Rectal smooth muscle tissue (tissue), 1 donor: ENCODE measurements around the gene MGAT5B.

Experiments
- H3K27ac ChIP-seq: one replicate; pipeline ENCODE4 v1.7.0; 2013; ENCODE audit warnings: low read depth, low read length, inconsistent platforms
- H3K27me3 ChIP-seq: one replicate; pipeline ENCODE4 v1.7.0; 2013; ENCODE audit warnings: low read length; ENCODE audit not compliant: control insufficient read depth, insufficient read depth
- H3K36me3 ChIP-seq: one replicate; pipeline ENCODE4 v1.7.0; 2013; ENCODE audit warnings: low read length; ENCODE audit not compliant: control insufficient read depth, insufficient read depth
- H3K4me1 ChIP-seq: one replicate; pipeline ENCODE4 v1.7.0; 2013; ENCODE audit warnings: low read length; ENCODE audit not compliant: control insufficient read depth, insufficient read depth
- H3K4me3 ChIP-seq: one replicate; pipeline ENCODE4 v1.7.0; 2013; ENCODE audit warnings: low read length
- H3K9ac ChIP-seq: one replicate; pipeline ENCODE4 v1.7.0; 2013; ENCODE audit warnings: low read length

Gene MGAT5B, protein sequence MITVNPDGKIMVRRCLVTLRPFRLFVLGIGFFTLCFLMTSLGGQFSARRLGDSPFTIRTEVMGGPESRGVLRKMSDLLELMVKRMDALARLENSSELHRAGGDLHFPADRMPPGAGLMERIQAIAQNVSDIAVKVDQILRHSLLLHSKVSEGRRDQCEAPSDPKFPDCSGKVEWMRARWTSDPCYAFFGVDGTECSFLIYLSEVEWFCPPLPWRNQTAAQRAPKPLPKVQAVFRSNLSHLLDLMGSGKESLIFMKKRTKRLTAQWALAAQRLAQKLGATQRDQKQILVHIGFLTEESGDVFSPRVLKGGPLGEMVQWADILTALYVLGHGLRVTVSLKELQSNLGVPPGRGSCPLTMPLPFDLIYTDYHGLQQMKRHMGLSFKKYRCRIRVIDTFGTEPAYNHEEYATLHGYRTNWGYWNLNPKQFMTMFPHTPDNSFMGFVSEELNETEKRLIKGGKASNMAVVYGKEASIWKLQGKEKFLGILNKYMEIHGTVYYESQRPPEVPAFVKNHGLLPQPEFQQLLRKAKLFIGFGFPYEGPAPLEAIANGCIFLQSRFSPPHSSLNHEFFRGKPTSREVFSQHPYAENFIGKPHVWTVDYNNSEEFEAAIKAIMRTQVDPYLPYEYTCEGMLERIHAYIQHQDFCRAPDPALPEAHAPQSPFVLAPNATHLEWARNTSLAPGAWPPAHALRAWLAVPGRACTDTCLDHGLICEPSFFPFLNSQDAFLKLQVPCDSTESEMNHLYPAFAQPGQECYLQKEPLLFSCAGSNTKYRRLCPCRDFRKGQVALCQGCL

DNA sequence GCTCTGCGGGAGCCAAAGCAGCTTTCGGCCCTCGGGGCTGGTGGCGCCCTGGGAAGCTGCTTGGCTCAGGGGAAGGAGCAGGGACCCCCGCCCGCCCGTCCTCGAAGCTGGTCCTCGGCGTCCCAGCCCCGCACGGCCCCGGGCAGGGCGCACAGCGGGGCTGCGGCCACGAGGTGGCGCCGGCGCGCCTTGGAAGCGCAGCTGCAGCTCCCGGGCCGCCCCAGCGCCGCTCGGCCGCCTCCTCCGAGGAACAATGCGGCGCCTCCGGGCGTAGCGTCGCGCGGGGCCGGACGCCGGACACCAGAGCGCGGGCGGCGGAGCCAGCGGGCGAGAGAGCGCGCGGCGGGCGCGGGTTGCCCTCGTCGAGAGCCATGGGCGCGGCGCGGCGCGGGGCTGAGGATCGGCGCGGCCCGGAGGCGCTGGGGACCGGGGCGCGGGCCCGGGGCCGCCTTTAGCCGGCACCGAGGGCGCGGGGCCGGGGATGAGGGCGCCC lies at the start of gene MGAT5B:
Gene MGAT5B (plus strand): TSS at position 229 of the 493 bp plus-strand sequence. CDS start 626 bp downstream, outside the sequence.
- Histone ChIP-seq H3K27ac (no peak within 1 kb of the TSS), H3K9ac (no peak within 1 kb of the TSS), H3K4me3 (peak within 1 kb of the TSS; percentile 41), H3K36me3 (no peaks in the 10 kb centered on the region), H3K4me1 (no peaks in the 10 kb centered on the region), H3K27me3 (peaks cover 18% of the 10 kb centered on the region)

DNA sequence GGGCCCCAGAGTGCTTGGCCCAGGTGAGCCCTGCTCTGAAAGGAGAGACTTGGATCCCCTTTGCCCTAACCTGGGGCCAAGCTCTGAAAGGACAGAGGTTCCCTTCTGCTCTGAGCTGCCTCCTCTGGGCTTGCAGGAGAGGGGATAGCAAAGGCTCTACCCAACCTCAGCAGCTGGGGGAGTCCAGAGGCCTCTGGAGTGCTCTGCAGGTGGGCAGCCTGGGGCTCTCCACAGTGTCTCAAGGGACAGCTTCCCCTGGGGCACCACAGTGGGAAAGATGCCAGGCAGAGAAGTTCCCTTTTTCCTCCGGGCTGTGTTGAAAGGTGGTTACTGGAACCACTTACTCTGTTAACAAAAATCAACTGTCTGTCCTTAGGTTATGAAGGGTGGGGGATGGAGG lies 48.2 kb upstream of the MGAT5B start:
- Histone ChIP-seq H3K4me3 (no peak overlapping the region), H3K27me3 (no peaks in the 10 kb centered on the region), H3K27ac (no peak overlapping the region), H3K36me3 (no peaks in the 10 kb centered on the region), H3K9ac (no peak overlapping the region), H3K4me1 (no peaks in the 10 kb centered on the region)

DNA sequence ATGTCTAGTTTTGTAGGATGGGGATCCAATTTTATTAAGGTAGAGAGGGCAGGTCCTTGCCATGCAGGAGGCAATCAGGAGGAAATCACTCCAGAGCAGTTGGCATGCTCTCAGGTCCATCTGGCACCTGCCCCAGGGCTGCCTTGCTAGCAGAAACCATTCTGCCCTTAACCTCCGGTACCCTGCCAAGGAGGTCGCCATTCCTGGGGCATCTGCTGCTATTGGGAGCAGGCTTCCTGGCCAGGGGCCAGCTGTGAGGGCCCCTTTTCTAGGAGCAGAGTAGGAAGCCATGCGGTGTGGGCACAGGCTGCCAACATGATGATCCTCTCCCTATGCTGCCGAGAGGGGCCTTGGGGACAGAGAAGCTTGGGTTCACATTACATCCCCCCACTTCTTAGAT lies 47.6 kb upstream of the MGAT5B start:
- H3K27ac ChIP-seq = no peak overlapping the region
- no peak overlapping the region for H3K4me3 ChIP-seq
- no peaks in the 10 kb centered on the region for H3K36me3 ChIP-seq
- no peaks in the 10 kb centered on the region for H3K4me1 ChIP-seq
- H3K27me3 ChIP-seq = no peaks in the 10 kb centered on the region
- H3K9ac ChIP-seq = no peak overlapping the region

DNA sequence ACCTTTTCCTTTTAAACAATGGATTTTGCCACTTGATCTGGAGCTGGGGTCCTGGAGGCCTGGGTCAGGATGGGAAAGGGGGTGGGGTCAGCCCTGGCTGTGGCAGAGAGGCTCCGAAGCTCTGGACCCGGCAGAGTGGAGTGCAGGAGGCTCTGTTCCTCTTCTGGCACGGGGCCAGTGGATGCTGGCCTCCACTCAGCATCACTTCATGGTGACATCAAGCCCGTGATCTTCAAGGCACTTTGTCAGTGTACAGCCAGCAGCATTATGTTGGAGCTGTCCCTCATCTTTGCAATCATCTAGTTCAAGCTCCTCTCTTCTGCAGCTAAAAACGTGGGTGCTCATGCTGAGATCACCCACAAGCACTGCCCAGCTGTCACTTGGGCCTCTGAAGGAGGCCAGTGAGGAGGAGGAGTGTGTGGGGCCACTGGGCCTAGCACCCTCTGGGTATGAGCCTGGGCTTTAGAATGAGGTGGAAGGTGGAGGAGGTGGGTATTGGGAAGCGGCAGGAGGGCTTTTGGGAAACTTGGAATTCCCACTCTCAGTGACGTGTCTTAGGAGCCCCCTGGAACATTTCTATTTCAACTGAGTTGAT lies 45.9 kb upstream of the MGAT5B start:
- H3K27ac ChIP-seq = no peak overlapping the region
- no peak overlapping the region for H3K9ac ChIP-seq
- no peaks in the 10 kb centered on the region for H3K36me3 ChIP-seq
- no peaks in the 10 kb centered on the region for H3K4me1 ChIP-seq
- H3K4me3 ChIP-seq = no peak overlapping the region
- no peaks in the 10 kb centered on the region for H3K27me3 ChIP-seq

DNA sequence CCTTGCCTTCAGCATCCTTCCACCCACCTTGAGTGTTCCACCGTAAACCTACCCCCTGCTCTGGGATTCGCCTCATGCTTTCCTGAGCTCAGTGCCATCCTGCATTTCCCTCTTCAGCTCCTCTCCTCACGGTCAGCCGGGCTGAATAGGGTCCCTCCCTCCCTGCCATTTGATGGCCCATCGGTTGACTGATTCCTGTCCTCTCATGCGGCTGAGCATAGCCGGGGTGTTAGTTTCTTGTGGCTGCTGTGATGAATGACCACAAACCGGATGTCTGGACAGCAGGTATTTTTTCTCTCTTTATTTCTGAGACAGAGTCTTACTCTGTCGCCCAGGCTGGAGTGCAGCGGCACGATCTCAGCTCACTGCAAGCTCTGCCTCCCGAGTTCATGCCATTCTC lies 44.1 kb upstream of the MGAT5B start:
- no peak overlapping the region for H3K4me3 ChIP-seq
- no peak overlapping the region for H3K9ac ChIP-seq
- no peaks in the 10 kb centered on the region for H3K27me3 ChIP-seq
- no peaks in the 10 kb centered on the region for H3K4me1 ChIP-seq
- no peak overlapping the region for H3K27ac ChIP-seq
- H3K36me3 ChIP-seq = no peaks in the 10 kb centered on the region

DNA sequence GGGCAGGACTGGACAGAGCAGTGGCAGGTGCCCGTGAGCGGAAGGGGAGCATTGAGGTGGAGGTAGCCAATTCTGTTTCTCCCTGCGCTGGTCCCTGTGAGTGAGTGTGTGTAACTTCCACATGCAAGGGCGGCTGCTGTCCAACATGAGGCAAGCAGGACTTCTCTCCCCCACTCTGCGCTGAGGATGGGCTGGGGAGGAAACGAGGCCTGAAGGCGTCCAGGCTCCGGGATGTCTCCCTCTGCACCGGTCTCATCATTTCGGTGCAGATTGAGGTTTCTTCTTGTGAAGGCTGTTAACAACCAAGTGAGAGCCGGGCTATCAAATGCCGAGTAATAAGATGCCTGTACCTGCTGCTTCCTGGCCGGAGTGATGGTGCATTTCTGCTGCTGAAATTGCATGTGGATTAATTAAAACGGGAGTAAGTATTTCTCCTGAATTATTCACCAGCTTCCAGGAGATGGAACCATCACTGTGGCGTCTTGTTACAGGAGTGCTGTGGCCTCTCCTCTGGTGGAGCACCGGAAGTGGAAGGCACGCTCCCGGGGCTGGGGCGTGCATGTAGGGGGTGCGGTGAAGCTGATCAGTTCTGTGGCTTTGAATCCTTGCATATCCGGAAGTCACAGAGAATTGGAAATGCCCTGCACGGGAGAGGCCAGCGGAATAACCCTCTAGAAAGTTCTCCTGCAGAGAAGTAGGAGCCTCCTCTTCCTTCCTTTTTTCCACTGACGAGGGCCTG lies 41.7 kb upstream of the MGAT5B start:
- Histone ChIP-seq H3K27me3 (no peaks in the 10 kb centered on the region), H3K4me3 (no peak overlapping the region), H3K36me3 (no peaks in the 10 kb centered on the region), H3K27ac (no peak overlapping the region), H3K9ac (no peak overlapping the region), H3K4me1 (no peaks in the 10 kb centered on the region)

DNA sequence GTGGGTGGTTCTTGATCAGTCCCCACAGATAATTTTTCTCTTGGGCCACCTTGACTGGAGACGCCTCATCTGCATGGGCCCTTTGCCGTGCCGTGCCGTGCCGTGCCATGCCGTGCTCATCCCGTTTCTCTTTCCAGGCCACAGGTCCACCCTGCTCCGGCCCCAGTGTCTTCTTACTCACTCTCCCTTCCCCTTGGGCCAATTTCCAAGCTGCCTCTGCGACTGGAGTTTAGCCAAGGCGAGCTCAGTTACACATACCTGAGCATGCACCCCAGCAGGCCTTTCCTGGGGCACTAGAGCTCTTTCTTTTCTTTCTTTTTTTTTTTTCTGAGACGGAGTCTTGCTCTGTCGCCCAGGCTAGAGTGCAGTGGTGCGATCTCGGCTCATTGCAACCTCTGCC lies 40.5 kb upstream of the MGAT5B start:
- no peak overlapping the region for H3K4me3 ChIP-seq
- H3K9ac ChIP-seq = no peak overlapping the region
- H3K27ac ChIP-seq = no peak overlapping the region
- H3K36me3 ChIP-seq = no peaks in the 10 kb centered on the region
- no peaks in the 10 kb centered on the region for H3K27me3 ChIP-seq
- H3K4me1 ChIP-seq = no peaks in the 10 kb centered on the region

DNA sequence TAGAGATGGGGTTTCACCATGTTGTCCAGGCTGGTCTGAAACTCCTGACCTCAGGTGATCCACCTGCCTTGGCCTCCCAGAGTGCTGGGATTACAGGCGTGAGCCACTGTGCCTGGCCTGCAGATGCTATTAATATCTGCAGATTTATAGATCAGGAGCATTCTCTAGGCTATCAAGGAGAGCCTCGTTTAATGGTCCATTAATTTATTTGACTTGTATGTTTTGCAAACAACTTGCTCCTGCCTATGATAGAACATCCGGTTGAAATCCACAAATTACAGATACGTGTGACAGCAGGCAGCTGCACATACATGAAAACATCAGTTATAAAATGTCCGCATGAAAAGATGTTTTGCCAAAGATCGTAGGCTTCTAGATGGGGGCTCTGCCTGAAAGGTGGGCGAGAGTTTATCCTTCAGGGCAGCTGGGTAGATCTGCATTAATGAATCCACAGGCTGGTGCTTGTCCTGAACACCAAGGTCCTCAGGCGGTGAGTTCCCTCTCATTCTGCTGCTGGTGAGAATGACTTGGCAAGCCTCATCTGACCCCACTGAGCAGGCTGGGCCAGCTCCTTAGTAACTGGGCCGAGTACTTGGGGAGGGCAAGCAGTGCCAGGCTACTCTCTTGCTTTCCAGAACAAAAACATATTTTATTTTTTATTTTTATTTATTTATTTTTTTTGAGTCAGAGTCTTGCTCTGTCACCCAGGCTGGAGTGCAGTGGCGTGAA lies 37.1 kb upstream of the MGAT5B start:
- H3K4me3 ChIP-seq = no peak overlapping the region
- no peak overlapping the region for H3K27ac ChIP-seq
- no peaks in the 10 kb centered on the region for H3K36me3 ChIP-seq
- no peaks in the 10 kb centered on the region for H3K27me3 ChIP-seq
- no peaks in the 10 kb centered on the region for H3K4me1 ChIP-seq
- H3K9ac ChIP-seq = no peak overlapping the region

DNA sequence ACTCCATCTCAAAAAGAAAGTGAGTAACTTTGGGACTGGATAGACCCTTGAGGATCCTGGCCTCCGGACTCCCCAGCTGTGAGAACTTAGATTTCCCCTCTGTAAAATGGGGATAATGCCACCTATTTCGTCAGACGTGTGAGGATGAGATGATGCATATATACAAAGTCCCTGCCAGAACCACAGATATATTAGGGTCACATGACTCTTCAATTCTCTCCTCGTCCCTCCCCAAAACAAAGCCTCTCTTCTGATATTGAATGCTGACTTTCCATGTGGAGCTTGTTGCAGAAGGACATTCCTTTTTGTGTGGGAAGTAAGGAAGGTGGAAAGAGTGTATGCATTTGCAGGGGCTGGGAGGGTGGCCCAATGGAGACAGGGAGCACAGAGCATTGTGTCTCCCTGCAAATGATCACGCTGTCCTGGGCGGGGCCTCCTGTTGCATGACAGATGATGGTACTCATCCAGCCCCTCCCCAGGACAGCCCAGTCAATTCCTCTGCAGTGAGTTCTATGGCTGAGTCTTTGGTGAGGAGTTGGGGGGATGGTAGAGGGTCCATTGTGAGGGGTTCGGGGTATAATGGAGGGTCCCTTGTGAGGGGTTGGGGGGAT lies 35.1 kb upstream of the MGAT5B start:
- H3K4me1 ChIP-seq = no peaks in the 10 kb centered on the region
- H3K27ac ChIP-seq = no peak overlapping the region
- H3K36me3 ChIP-seq = no peaks in the 10 kb centered on the region
- H3K9ac ChIP-seq = no peak overlapping the region
- H3K27me3 ChIP-seq = no peaks in the 10 kb centered on the region
- H3K4me3 ChIP-seq = no peak overlapping the region

DNA sequence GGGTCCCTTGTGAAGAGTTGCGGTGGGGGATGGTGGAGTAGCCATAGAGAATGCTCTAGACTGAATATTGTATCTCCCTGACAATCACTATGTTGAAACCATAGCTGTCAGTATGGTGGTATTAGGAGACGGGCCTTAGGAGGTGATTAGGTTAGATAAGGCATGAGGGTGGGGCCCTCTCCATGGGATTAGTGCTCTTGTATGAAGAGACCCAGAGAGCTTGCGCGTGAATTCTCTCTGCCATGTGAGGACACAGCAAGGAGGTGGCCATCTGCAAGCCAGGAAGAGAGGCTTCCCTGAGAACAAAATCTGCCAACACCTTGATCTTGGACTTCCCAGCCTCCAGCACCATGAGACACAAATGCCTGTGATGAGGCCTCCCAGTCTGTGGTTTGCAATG lies 34.5 kb upstream of the MGAT5B start:
- no peak overlapping the region for H3K4me3 ChIP-seq
- H3K36me3 ChIP-seq = no peaks in the 10 kb centered on the region
- H3K27ac ChIP-seq = no peak overlapping the region
- no peaks in the 10 kb centered on the region for H3K4me1 ChIP-seq
- no peak overlapping the region for H3K9ac ChIP-seq
- no peaks in the 10 kb centered on the region for H3K27me3 ChIP-seq

DNA sequence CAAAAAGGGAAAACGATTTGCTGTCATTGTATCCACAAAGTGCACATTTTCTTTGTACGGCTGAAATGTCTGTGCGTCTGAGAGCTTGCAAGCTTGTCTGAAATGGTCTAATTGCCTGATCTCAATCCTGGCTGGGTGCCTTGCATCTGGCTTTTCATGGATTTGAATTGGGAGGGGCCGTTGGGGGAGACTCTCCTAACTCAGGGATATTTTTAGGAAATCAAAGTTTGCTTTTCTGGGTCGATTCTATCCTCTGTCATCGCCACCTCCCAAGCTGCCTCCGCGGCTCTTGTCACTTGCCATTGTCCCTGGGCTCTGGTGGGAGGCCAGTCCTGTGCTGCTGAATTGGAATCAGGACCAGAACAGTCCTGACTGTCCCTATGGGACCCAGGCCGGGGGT lies 33.3 kb upstream of the MGAT5B start:
- Histone ChIP-seq H3K9ac (no peak overlapping the region), H3K36me3 (no peaks in the 10 kb centered on the region), H3K27me3 (peaks cover 2% of the 10 kb centered on the region), H3K4me3 (no peak overlapping the region), H3K27ac (no peak overlapping the region), H3K4me1 (no peaks in the 10 kb centered on the region)
